GM11168 (cell line): ENCODE data around the gene FBXO4.

Source experiments
- in situ Hi-C: fragments of 300-500 bp; cut with MboI; formaldehyde crosslinking; loops from one replicate; pipeline ENCODE4 v1.12.0; 2022; ENCODE audit warnings: low sequenced_read_pairs; ENCODE audit not compliant: unreplicated experiment

The FBXO4 gene, protein sequence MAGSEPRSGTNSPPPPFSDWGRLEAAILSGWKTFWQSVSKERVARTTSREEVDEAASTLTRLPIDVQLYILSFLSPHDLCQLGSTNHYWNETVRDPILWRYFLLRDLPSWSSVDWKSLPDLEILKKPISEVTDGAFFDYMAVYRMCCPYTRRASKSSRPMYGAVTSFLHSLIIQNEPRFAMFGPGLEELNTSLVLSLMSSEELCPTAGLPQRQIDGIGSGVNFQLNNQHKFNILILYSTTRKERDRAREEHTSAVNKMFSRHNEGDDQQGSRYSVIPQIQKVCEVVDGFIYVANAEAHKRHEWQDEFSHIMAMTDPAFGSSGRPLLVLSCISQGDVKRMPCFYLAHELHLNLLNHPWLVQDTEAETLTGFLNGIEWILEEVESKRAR

DNA sequence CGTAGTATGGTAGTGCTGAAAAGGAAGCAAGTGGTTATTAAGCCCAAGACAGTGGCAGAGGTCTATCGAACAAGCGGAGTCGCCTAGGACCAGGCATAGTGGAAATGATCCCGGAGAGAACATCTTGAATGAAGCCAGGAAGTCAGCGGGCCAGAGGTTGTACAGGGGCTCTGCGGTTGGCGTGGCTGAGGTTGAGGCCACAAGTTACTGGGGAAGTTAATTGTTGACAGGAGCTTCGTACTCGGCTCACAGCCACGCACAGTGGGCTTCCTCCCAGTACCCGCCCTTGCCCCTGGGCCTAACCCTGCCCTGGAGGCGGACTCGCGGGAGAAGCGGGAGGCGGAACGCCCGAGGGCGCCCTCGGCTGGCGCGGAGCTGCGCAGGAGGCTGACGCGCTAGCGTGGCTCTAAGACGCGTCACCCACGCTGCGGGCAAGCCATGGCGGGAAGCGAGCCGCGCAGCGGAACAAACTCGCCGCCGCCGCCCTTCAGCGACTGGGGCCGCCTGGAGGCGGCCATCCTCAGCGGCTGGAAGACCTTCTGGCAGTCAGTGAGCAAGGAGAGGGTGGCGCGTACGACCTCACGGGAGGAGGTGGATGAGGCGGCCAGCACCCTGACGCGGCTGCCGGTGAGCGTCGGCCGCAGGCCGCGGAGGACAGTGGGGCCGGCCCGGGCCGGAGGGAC lies at the start of gene FBXO4:
Gene FBXO4, plus strand, starts transcription at position 410 of the 683 bp plus-strand sequence. Its CDS starts 29 bp downstream, at position 439.
- in situ Hi-C loops, result no loop called here

DNA sequence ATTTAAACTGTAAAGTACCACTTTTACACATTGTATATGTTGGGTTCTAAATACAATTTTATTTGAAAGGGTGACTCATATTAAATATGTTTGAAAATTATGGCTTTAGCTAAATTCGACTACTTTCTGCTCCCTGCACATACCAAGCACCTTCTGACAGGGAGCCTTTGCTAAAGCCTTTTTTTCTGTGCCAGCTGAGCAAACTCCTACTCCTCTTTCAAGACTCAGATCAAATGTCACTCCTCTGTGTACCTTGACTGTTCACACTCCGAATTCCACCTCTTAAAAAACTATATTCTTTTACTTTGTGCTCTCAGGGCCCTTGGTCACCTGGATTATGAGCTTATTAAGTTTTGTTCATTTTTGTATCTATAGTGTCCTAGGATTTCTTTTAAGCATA lies 48.4 kb upstream of the FBXO4 start:
- in situ Hi-C loops, result no loop called here

DNA sequence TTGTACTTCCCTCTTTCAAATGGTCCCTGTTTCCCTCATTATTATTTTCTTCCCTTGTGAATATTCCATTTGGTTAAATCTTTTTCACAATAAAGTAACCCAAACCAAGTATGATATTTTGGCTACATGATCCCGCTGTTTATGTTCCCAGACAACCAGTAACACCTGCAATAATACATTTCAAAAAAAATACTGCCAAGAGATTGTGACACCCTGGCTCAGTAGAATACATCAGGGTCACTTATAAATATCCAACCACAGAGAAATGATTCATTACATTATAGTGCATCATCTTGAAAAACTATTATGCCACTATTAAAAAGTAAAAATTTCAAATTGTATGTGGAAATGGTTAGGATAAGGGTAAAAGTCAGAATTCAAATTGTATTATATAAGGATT lies 47.7 kb upstream of the FBXO4 start:
- in situ Hi-C loops, result no loop called here

DNA sequence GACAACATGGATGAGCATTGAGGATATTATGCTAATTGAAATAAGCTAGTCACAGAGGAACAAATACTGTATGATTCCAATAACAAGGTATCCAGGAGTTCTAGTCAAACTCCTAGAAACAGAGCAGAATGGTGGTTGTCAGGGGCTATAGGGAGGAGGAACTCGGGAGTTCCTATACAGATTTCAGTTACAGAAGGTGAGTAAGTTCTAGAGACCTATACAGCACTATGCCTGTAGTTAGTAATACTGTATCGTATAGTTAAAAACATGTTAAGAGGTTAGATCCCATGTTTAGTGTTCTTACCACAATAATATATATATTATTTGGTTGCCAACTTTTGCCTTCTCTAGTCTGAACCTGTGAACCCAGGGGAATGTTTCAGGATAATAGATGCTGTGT lies 46.9 kb upstream of the FBXO4 start:
- in situ Hi-C loops, result no loop called here

DNA sequence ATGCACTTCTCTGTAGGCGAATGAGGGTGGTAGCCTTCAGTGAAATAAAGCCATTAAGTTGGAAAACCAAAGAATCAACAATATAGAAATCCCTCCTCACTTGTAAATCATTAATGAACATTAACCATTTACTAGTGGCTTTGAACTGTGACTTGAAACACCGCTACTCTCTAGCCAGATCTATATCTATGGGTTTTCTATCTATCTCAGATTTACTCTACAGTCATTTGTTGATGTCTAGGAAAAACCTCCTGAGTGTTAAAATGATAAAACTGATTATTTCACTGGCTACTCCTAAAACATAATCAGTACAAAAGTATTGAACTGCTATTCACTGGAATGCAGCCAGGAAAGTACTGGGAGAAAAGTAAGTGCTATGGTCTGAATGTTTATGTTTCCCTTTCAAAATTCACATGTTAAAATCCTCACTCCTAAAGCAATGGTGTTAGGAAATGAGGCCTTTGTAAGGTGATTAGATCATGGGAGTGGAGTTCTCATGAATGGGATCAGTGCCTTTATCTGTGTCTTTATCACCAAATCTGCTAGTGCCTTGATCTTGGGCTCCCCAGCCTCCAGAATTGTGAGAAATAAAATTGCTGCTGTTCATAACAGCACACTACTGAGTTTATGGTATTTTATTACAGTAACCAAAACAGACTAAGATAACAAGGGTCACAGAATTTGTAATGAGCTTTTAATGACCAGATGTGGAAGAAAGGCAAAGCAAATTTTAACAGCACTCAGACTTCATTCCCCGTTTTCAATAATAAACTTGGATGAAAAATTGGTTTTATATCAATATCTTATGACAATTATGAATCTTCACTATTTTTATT lies 46.2 kb upstream of the FBXO4 start:
- in situ Hi-C loops, result no loop called here

DNA sequence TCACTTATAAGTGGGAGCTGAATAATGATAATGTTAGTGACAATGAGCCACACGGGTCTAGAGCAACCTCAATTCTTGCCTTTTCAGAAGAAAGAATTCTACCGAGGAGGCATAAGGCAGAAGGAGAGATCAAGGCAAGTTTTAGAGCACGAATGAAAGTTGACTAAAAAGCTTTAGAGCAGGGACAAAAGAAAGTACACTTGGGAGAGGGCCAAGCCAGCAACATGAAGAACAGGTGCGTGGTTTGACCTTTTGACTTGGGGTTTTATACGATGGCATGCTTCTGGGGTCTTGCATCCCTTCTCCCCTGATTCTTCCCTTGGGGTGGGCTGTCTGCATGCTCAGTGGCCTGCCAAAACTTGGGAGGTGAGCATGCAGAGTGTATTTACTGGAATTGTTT lies 42.3 kb upstream of the FBXO4 start:
- in situ Hi-C loops, result no loop called here

DNA sequence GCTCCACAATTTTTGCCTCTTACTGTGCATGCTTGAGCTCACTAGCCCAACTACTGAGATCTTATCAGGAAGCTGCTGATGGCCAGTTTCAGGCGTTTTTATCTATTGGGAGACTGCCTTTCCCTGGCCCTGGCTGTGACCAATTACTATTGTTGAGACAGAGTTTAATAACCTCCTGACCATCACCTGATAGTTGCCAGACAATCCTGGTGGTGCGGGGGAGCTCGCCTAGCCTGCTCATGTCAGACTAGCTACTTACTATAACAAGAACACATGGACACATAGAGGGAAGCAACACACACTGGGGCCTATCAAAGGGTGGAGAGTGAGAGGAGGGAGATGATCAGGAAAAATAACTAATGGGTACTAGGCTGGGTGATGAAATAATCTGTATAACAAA lies 41.8 kb upstream of the FBXO4 start:
- in situ Hi-C loops, result no loop called here

DNA sequence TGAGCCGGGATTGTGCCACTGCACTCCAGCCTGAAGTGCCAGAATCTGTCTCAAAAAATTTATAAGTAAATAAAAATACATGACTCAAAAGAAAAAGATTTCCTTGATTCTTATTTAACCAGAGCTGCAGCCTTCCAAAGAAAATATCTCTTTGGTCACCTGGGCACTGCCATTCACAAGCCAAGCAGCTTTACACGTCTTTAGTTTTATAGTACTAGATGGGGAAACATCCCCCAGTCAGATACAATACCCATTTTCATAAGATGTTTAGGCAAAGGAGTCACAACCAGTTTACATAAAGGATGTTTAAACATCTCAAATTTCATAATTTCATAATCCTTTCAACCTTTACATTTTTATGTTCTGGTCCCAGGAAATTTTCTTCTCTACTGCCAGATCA lies 41.1 kb upstream of the FBXO4 start:
- in situ Hi-C loops, result no loop called here

DNA sequence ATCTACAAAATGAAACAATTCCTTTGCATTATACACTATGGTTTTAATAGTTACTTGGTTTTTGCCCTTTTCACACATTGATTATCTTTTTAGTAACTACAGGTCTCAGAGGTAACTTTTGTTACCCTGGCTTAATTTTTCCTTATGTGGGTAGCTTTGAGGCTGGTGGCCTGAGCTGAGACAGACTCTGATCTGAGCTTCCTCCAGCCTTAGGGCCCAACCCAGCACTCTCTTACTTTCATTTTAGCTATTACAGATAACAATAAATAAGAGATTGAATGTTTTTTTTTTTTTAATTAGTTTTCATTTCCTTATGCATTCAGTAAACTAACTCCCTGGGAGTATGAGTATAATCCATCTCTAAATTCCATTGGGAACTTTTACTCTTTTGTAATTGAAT lies 39.8 kb upstream of the FBXO4 start:
- in situ Hi-C loops, result no loop called here

DNA sequence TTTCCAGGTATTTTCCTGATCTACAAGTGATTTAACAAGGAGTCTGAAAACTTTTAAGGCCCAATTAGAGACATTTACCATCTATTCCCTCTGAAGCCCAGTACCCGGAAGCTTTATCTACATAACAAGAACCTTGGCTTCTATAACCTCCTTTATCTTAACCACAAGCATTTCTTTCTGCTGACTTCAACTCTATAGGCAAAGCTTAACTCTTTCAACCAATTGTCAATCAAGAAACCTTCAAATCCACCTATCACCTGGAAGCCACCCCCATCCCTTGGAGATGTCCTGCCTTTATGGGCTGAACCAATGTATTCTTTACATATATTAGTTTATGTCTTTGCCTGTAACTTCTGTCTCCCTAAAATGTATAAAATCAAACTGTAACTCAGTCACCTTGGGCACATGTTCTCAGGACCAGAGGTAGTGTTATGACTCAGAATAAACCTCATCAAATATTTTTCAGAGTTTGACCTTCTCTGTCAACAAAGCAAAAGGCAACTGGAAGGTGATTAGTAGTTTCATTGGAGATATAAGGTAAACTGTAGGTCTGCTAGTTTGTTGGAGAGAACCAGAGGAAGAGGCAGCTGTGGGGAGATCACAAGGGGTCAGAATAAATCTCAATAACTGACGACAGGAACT lies 33.9 kb upstream of the FBXO4 start:
- in situ Hi-C loops, result no loop called here

DNA sequence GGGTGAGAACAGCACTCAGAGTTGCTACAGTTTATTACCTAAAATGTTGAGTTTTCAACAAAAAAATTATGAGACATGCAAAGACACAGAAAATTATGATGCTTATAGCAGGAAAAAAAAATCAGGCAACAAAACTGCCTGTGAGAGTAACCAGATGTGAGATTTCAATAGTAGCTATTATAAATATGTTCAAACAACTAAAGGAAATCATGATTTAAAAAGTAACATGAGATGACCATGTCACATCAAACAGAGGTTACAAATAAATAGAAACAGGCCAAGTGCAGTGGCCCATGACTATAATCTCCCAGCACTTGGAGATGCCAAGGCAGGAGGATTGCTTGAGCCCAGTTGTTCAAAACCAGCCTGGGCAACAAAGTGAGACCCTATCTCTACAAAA lies 33.0 kb upstream of the FBXO4 start:
- in situ Hi-C loops, result no loop called here

DNA sequence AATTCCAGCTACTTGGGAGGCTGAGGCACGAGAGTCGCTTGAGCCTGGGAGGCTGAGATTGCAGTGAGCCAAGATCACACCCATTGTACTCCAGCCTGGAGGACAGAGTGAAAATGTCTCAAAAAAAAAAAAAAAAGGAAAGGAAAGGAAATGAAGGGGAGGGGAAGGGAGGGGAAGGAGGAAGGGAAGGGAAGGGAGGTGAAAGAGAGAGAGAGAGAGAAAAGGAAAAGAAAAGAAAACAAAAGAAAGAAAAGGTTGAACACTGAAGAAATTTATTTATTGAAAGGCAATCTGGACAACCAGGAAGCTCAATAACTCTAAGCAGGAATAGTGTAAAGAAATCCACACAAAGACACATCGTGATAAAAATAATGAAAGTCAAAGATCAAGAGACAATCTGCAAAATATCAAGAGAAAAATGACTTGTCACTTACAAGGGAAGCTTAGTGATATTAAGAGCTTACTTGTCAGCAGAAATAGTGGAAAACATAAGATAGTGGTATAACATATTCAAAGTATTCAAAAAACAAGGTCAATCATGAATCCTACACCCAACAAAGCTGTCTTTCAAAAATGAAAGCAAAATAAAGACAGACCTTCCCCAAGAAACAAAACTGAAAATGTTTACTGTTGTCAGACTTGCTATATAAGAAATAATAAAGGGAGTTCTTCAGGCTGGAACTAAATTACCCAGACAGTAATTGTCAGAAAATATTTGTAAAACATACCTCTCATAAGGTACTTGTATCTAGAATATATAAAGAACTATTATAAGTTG lies 31.8 kb upstream of the FBXO4 start:
- in situ Hi-C loops, result no loop called here

DNA sequence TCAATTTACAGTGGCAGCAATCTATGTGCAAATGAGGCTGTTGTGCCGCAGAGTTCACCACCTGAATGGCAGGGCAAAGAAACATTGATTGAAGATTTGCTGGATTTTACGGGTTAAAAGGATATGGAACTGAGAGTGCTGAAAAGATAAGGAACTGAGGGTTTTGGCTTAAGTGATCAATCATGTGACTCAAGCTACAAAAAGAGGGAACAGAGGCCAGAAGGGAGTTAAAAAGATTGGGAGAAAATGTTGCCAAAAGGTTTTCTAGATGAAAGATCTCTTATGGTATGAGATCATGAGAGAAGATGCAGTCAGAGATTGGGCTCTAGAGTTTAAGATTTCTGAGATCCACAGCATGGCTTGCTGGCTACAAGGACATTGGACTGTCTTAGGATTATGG lies 28.9 kb upstream of the FBXO4 start:
- in situ Hi-C loops, result no loop called here

DNA sequence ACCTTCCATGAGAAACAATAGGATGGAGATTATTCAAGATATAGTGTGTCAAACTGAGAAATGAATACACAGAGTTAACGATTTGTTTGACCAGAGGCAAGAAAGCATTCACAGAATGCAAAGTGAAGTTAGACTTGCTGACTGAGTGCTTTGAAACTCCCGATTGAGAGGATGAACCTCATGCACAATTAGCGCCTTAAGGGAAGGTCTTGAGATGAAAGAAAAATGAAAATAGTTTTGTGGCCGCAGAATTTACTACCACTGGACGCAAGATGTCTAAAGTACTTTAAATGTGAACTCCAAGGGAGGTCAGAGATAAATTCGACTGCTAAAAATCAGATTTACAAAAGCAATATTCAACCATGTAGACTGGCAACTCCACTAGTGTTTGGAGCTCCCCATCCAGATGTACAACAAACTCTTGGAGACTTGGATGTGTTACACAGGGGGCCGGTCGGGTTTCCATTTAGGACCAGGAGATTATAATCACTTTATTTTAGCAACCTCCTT lies 21.6 kb upstream of the FBXO4 start:
- in situ Hi-C loops, result no loop called here

DNA sequence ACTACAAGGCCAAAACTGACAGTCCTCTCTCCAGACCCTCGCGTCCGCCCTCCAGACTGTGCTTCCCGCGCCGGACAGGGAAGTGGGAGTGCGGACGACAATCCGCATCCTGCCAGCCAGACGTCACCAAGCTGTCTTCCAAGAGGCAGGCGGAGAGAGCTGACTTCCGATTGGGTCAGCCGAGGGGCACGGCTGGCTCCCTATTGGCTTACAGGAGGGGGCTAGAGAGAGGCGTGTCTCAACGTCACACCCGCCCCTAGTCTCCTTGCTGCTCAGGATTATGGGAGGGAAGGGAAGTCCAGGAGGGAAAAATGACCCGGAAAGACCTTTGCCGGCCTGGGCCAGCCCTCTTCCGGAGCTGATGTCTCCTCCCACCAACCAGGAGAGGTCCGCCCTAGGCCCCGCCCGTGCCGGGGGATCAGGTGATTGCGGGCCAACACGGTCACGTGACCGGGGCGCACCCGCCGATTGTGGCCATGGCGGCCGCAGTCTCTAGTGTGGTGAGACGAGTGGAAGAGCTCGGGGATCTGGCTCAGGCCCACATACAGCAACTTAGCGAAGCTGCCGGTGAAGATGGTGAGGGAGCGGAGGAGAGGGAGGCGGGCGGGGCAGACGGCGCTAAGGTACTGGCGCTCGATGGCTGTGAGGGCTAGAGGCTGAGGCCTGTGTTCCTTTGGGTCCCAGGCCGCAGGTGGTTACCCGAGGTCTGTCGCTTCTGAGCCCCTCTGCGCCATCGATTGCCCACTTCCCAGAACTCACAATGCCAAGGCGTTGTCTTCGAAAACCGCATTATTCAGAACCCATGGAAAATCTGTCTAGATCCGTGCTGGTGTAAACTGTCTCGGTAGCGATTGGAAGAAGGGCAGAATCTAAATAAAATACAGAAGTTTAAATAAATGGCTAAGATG lies 20.9 kb upstream of the FBXO4 start, which contains the start of gene RIMOC1:
Gene RIMOC1, plus strand, starts transcription at position 453 of the 908 bp plus-strand sequence. Its CDS starts 24 bp downstream, at position 477.
- in situ Hi-C loops, result no loop called here

DNA sequence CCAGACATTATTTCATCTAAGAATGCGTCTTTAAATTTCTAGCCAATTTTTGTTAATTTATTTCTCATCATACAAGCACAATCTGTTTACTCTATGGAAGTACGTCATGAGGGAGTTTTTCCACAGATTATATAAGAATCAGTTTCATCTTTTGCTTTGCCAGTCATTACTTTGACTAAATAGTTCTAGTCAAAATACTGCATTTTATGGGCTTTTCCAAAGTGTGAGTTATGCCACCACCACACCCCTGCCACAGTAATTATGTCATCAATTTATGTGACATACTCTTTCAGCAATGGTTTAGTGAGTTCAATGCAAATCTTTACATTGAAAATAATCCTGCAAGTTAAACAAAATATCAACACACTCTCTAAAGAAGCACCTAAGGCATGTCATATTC lies 18.9 kb upstream of the FBXO4 start:
- in situ Hi-C loops, result no loop called here

DNA sequence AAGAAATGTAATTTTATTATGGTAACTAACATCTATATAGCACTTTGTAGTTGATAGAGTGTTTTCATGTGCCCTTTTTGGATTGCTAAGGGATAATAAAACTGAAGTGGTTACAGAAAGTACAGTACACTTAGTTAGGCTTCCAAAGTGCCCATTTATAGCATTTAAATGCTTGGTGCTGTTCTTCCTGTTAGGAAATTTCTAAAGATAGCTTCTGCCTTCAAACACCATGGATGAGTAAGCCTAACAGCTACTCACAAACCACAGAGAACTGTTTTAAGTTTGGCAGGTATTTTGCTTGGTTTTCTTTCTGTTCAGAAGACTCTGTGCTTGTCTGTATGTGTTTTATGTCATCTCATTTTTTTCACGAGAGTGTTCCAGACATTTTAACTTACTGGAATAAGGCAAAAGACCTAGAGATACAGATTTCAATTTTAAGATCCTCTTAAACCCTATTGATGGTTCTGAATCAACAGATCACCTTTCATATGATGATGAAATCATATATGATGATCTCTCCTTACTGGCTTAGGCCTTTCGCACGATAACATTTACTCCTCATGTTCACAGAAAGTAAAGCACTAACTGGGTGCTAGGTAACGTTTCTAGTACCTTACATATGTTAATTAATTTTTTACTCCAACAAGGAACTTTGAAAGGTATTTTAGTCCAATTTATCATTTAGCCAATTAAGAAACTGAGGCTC lies 16.6 kb upstream of the FBXO4 start:
- in situ Hi-C loops, result no loop called here

DNA sequence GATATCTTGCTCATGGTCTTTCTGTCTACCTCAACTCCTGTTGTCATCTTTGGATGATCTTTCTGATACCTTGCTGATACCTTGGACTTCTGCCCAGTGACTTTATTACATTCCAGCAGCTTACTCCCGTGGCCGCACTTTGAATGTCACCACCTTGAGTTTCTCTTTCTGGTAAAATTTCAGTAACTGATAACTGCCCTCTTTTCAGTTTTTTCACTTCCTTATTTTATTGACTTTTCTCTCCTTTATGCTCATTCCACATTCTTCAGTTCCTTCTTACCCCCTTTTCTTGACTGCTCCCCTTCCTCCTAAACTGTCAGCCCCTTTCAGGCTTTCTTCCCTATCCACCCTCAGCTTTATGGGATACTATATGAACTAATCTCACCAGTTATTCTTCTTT lies 7.0 kb upstream of the FBXO4 start:
- in situ Hi-C loops, result no loop called here
